ENCODE results near the gene DOCK6.

DNA sequence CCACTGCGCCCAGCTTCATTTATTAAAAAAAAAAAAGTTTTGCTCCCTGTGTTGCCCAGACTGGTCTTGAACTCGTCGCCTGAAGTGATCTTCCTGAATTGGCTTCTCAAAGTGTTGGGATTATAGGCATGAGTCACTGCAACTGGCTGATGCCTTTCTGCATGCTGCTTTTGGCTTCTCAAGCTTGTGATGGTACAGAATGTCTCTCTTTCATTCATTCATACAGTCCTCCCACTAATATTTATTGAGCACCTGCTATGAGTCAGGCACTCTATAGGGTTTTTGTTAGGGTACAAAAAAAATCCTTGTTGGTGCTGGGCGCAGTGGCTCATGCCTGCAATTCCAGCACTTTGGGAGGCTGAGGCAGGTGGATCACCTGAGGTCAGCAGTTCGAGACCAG, 42.6 kb upstream of the DOCK6 start:
- TF ChIP-seq ZNF8 (CRISPR knock-in tag; IDR thresholded peaks at IDR 0.05) (no peak), RARB (CRISPR knock-in tag; IDR thresholded peaks at IDR 0.05) (no peak), GLIS3 (CRISPR knock-in tag; IDR thresholded peaks at IDR 0.05) (no peak), ARNTL (CRISPR knock-in tag; IDR thresholded peaks at IDR 0.05; ENCODE audit: borderline replicate concordance, low read depth) (no peak), ZNF565 (CRISPR knock-in tag; conservative IDR thresholded peaks at IDR 0.05; ENCODE audit: low read depth) (no peak), OSR1 (CRISPR knock-in tag; IDR thresholded peaks at IDR 0.05) (no peak), ZC3H10 (CRISPR knock-in tag; IDR thresholded peaks at IDR 0.05) (no peak), ISL1 (CRISPR knock-in tag; IDR thresholded peaks at IDR 0.05) (no peak)
- TF ChIP-seq, protein P1, sequence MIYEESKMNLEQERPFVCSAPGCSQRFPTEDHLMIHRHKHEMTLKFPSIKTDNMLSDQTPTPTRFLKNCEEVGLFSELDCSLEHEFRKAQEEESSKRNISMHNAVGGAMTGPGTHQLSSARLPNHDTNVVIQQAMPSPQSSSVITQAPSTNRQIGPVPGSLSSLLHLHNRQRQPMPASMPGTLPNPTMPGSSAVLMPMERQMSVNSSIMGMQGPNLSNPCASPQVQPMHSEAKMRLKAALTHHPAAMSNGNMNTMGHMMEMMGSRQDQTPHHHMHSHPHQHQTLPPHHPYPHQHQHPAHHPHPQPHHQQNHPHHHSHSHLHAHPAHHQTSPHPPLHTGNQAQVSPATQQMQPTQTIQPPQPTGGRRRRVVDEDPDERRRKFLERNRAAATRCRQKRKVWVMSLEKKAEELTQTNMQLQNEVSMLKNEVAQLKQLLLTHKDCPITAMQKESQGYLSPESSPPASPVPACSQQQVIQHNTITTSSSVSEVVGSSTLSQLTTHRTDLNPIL (CRISPR knock-in tag; IDR thresholded peaks at IDR 0.05; ENCODE audit: low read depth) = no peak

Measured in SK-N-SH treated with all-trans-retinoic acid at 6 μM for 48 hours (cell line).